Inflammatory macrophage (primary cell): ENCODE results near the gene PCDHGA5.
"Not testable (repeated sequence)": the region's sequence is repeated elsewhere in the genome, so short reads cannot be mapped to it uniquely, and the experiment has no call there.

ENCODE experiments used
- DNase-seq, 2 donors: peaks; one replicate each; pipeline ENCODE4 v3.0.0-alpha.2; 2020 to 2022

The PCDHGA5 gene

DNA sequence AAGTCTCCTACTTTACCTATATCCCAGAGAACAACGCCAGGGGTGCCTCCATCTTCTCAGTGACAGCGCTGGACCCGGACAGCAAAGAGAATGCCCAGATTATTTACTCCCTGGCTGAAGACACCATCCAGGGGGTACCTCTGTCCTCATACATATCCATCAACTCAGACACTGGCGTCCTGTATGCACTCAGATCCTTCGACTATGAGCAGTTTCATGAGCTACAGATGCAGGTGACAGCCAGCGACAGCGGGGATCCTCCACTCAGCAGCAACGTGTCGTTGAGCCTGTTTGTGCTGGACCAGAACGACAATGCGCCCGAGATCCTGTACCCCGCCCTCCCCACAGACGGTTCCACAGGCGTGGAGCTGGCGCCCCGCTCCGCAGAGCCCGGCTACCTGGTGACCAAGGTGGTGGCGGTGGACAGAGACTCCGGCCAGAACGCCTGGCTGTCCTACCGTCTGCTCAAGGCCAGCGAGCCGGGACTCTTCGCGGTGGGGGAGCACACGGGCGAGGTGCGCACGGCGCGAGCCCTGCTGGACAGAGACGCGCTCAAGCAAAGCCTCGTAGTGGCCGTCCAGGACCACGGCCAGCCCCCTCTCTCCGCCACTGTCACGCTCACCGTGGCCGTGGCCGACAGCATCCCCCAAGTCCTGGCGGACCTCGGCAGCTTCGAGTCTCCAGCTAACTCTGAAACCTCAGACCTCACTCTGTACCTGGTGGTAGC, 50.7 kb downstream of the PCDHGA5 start:
- not testable (repeated sequence) for DNase-seq

DNA sequence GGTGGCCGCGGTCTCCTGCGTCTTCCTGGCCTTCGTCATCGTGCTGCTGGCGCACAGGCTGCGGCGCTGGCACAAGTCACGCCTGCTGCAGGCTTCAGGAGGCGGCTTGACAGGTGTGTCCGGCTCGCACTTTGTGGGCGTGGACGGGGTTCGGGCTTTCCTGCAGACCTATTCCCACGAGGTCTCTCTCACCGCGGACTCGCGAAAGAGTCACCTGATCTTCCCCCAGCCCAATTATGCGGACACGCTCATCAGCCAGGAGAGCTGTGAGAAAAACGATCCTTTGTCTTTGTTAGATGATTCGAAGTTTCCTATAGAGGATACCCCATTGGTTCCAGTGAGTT, 51.3 kb downstream of the PCDHGA5 start:
- DNase-seq = not testable (repeated sequence)
